Esophagus squamous epithelium (tissue), 4 donors: Measurements from ENCODE around the gene THSD7A.

Experiments used
- POLR2A ChIP-seq, 4 donors: fragments of 450-650 bp; IDR thresholded peaks; one replicate each; pipeline ENCODE4 v1.6.1; 2017; ENCODE audit warnings: antibody characterized with exemption in 4 of 4, mild to moderate bottlenecking in 4 of 4, moderate library complexity in 3 of 4
- TF ChIP-seq, protein P1 (sequence below), 6 experiments: fragments of 450-650 bp in 4 of 6; fragments of 200-600 bp in 2 of 6; sonication (generic) in 2 of 6; IDR thresholded peaks; one replicate each; pipeline ENCODE4 v1.5.1; 2016 to 2019; ENCODE audit warnings: antibody characterized with exemption in 6 of 6, mild to moderate bottlenecking in 4 of 6, moderate library complexity in 4 of 6

DNA sequence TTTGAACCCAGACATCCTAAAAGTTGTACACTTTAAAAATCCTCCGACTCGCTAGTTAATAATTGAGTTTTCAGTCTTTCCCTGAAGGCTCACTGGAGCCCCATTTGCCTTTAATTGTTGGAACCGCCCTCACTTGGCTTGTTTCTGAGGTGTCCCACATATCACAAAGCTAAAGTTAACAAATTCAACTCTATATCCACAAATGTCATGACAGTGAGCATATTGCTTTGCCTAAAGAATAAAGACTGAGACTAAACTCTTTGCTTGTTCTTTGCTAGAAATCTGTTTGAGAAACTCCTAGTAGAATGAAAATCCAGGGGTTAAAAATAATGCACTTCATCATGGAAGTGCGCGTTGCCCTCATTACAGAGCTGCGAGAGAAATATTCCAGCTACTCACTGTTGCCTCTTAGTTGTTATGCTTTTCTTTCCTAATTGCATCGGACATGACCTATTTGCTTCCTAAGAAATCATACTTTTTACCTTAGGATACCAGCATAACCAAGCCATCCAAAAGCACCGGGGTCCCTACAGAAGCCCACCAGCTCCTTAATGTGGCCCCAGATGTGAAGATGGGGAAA lies 752 bp downstream of the THSD7A start:
- TF ChIP-seq, protein P1, sequence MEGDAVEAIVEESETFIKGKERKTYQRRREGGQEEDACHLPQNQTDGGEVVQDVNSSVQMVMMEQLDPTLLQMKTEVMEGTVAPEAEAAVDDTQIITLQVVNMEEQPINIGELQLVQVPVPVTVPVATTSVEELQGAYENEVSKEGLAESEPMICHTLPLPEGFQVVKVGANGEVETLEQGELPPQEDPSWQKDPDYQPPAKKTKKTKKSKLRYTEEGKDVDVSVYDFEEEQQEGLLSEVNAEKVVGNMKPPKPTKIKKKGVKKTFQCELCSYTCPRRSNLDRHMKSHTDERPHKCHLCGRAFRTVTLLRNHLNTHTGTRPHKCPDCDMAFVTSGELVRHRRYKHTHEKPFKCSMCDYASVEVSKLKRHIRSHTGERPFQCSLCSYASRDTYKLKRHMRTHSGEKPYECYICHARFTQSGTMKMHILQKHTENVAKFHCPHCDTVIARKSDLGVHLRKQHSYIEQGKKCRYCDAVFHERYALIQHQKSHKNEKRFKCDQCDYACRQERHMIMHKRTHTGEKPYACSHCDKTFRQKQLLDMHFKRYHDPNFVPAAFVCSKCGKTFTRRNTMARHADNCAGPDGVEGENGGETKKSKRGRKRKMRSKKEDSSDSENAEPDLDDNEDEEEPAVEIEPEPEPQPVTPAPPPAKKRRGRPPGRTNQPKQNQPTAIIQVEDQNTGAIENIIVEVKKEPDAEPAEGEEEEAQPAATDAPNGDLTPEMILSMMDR (IDR thresholded peaks at IDR 0.05), result no peak
- TF ChIP-seq POLR2A (IDR thresholded peaks at IDR 0.05), result no peak
